ENCODE measurements around the gene HPSE2. TPM values are rescaled to one million over a fixed set of nuclear protein-coding genes. Genes with fewer than 3 reads are reported as not detected.

Gene HPSE2
- total RNA-seq, 4 donors from 2014 or later = 0.57 to 3.6 (median 1.5) TPM

GRCh38 chr10:98599032-98599610 lies 636.5 kb downstream of the HPSE2 start:
- H3K4me3 ChIP-seq (ENCODE audit: low read depth, poor library complexity, severe bottlenecking) = no peak overlapping the region

DNA sequence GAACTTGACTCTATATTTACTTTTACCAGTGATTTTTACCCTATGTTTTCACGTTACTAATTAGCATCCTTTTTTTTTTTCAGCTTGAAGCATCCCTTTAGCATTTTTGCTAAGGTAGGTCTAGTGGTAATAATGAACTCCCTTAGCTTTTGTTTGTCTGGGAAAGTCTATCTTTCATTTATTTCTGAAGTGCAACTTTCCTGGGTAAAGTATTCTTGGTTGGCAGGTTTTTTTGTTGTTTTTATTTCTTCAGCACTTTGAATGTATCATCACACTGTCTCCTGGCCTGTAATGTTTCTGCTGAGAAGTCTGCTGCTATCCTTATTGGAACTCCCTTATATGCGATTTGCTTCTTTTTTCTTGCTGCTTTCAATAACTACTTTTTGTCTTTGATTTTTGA lies 639.2 kb downstream of the HPSE2 start:
- no peak overlapping the region for H3K4me3 ChIP-seq (ENCODE audit: low read depth, poor library complexity, severe bottlenecking)
- DNase-seq (ENCODE audit: low spot score in 2 of 2) = no peak
- TF ChIP-seq, protein P1, sequence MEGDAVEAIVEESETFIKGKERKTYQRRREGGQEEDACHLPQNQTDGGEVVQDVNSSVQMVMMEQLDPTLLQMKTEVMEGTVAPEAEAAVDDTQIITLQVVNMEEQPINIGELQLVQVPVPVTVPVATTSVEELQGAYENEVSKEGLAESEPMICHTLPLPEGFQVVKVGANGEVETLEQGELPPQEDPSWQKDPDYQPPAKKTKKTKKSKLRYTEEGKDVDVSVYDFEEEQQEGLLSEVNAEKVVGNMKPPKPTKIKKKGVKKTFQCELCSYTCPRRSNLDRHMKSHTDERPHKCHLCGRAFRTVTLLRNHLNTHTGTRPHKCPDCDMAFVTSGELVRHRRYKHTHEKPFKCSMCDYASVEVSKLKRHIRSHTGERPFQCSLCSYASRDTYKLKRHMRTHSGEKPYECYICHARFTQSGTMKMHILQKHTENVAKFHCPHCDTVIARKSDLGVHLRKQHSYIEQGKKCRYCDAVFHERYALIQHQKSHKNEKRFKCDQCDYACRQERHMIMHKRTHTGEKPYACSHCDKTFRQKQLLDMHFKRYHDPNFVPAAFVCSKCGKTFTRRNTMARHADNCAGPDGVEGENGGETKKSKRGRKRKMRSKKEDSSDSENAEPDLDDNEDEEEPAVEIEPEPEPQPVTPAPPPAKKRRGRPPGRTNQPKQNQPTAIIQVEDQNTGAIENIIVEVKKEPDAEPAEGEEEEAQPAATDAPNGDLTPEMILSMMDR (IDR thresholded peaks at IDR 0.05) = no peak
- no peak for TF ChIP-seq POLR2A (IDR thresholded peaks at IDR 0.05)
- 86 to 87% methylated on average over 2 of the region's 2 CpGs for WGBS, 2 donors
- intact Hi-C loops (cut with DNase I; ENCODE audit: low total_unique reads) = no loop called here

More at GRCh38 chr10:98599032-98599610, 636.5 kb downstream of the HPSE2 start:
- intact Hi-C loops (cut with DNase I; ENCODE audit: low total_unique reads) = no loop called here
- TF ChIP-seq, protein P1 (IDR thresholded peaks at IDR 0.05) = no peak
- no peak for TF ChIP-seq POLR2A (IDR thresholded peaks at IDR 0.05)
- WGBS, 2 donors = 91 to 94% methylated on average over 6 of the region's 6 CpGs
- DNase-seq (ENCODE audit: low spot score in 2 of 2) = no peak

DNA sequence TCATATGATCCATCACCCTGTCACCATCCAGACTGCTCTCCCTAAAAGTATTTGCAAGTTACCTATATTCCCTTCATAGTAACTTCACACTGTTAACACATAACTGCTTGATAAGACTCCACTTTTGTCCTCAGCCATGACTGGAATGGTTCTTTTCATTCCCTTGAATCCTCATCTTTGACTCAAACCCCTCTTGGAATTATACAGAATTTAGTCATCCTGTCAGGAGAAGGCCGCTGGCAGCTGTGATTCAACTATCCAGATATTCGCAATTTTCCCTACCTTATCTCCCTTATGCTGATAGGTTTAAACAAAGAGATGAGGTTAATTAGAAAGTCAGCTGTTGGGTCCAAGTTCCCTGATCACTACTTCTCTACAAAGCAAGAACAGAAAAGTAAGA lies 646.0 kb downstream of the HPSE2 start:
- TF ChIP-seq, protein P1 (IDR thresholded peaks at IDR 0.05) = no peak
- TF ChIP-seq POLR2A (IDR thresholded peaks at IDR 0.05) = no peak
- WGBS, 2 donors = 92 to 100% methylated on average over 2 of the region's 2 CpGs
- intact Hi-C loops (cut with DNase I; ENCODE audit: low total_unique reads) = no loop called here
- no peak overlapping the region for H3K4me3 ChIP-seq (ENCODE audit: low read depth, poor library complexity, severe bottlenecking)
- DNase-seq (ENCODE audit: low spot score in 2 of 2) = no peak

DNA sequence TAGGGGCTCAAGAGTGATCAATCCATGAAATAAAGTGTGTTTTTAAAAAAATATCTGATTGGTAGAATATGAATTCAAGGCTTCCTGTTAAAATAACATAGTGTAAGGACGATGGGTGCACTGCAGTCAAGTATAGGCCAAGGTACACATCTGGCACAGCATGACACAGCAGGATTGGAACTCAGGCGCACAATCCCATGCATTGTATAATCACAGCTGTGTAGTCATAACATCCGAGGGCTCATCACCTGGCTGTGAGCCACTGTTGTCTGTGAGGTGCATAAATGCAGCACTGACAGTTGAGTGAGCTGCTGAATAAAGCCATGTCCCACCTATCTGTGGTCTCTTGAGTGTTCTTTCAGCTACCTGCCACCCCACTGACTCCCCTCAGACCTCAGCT lies 646.6 kb downstream of the HPSE2 start:
- DNase-seq (ENCODE audit: low spot score in 2 of 2) = no peak
- 66 to 71% methylated on average over 3 of the region's 3 CpGs for WGBS, 2 donors
- intact Hi-C loops (cut with DNase I; ENCODE audit: low total_unique reads) = no loop called here
- TF ChIP-seq, protein P1 (IDR thresholded peaks at IDR 0.05) = no peak
- no peak for TF ChIP-seq POLR2A (IDR thresholded peaks at IDR 0.05)
- H3K4me3 ChIP-seq (ENCODE audit: low read depth, poor library complexity, severe bottlenecking) = no peak overlapping the region

GRCh38 chr10:98587156-98587837 lies 648.4 kb downstream of the HPSE2 start:
- DNase-seq (ENCODE audit: low spot score in 2 of 2) = no peak
- no peak for TF ChIP-seq POLR2A (IDR thresholded peaks at IDR 0.05)
- TF ChIP-seq, protein P1 (IDR thresholded peaks at IDR 0.05) = no peak
- 39 to 48% methylated on average over 2 of the region's 2 CpGs for WGBS, 2 donors
- intact Hi-C loops (cut with DNase I; ENCODE audit: low total_unique reads) = no loop called here
- no peak overlapping the region for H3K4me3 ChIP-seq (ENCODE audit: low read depth, poor library complexity, severe bottlenecking)
